GM12875 (cell line): ENCODE measurements around the gene VPS33A.

Source experiments
- H3K4me3 ChIP-seq: one replicate; pipeline ENCODE4 v1.5.1; 2011; ENCODE audit warnings: low read depth, low read length, control low read depth
- CTCF ChIP-seq: IDR thresholded peaks from 2 replicates; pipeline ENCODE4 v1.5.1; 2011; ENCODE audit warnings: low read depth, mild to moderate bottlenecking, control low read depth, inconsistent platforms, low read length, moderate library complexity, borderline replicate concordance; ENCODE audit not compliant: insufficient read depth

VPS33A gene

GRCh38 chr12:122250536-122250935 is 15.8 kb downstream of the VPS33A start:
- H3K4me3 ChIP-seq, result no peak overlapping the region
- TF ChIP-seq CTCF, result no peak

- no peak for TF ChIP-seq CTCF
- no peak overlapping the region for H3K4me3 ChIP-seq
Measured at GRCh38 chr12:122250047-122250446, 16.2 kb downstream of the VPS33A start.

- H3K4me3 ChIP-seq, result no peak overlapping the region
- no peak for TF ChIP-seq CTCF
Measured at GRCh38 chr12:122245553-122245952, 20.7 kb downstream of the VPS33A start.

GRCh38 chr12:122244565-122245371 is 21.5 kb downstream of the VPS33A start:
- no peak overlapping the region for H3K4me3 ChIP-seq
- TF ChIP-seq CTCF, result no peak

- no peak for TF ChIP-seq CTCF
- H3K4me3 ChIP-seq, result no peak overlapping the region
Measured at GRCh38 chr12:122243965-122244364, 22.3 kb downstream of the VPS33A start.

- no peak for TF ChIP-seq CTCF
Measured at GRCh38 chr12:122238861-122239260, 27.4 kb downstream of the VPS33A start.

GRCh38 chr12:122235741-122236140 is 30.6 kb downstream of the VPS33A start:
- H3K4me3 ChIP-seq, result no peak overlapping the region
- no peak for TF ChIP-seq CTCF

More at GRCh38 chr12:122238861-122239260, 27.4 kb downstream of the VPS33A start:
- H3K4me3 ChIP-seq, result no peak overlapping the region
